Measurements from ENCODE around the gene PHACTR4. TPM values are rescaled to one million over a fixed set of nuclear protein-coding genes. Genes with fewer than 3 reads are reported as not detected.
A peak's percentile ranks its signal among the peaks of the same experiment; 100 is the strongest.
"Not testable (repeated sequence)": the region's sequence is repeated elsewhere in the genome, so short reads cannot be mapped to it uniquely, and the experiment has no call there.

PHACTR4 gene
- total and polyA plus RNA-seq, 9 of the 15 experiments (the other 6 are each of a cell fraction or from before 2014, with no cell fraction given): 6.4 to 43.6 (median 14.2) TPM

DNA sequence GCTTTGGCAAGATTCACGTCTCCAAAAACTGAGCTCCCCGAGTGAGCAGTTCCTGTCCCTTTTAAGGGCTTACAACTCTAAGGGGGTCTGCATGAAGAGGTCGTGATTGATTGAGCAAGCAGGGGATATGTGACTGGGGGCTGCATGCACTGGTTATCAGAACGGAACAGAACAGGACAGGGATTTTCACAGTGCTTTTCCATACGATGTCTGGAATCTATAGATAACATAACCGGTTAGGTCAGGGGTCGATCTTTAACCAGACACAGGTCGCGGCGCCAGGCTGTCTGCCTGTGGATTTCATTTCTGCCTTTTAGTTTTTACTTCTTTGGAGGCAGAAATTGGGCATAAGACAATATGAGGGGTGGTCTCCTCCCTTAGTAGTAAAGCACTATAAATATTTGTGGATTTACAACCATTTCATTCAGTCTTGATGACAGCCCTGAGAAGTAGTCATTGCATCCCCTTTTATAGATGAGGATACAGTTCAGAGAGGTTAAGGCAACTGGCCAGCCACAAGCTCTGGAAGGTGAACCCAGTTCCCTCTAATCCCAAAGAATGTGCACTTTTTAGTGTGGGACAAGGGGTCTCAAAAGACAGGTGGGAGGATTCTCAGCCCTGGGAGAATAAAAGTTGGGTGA lies 155.6 kb downstream of the PHACTR4 start (continued):
- TF ChIP-seq, protein P1, sequence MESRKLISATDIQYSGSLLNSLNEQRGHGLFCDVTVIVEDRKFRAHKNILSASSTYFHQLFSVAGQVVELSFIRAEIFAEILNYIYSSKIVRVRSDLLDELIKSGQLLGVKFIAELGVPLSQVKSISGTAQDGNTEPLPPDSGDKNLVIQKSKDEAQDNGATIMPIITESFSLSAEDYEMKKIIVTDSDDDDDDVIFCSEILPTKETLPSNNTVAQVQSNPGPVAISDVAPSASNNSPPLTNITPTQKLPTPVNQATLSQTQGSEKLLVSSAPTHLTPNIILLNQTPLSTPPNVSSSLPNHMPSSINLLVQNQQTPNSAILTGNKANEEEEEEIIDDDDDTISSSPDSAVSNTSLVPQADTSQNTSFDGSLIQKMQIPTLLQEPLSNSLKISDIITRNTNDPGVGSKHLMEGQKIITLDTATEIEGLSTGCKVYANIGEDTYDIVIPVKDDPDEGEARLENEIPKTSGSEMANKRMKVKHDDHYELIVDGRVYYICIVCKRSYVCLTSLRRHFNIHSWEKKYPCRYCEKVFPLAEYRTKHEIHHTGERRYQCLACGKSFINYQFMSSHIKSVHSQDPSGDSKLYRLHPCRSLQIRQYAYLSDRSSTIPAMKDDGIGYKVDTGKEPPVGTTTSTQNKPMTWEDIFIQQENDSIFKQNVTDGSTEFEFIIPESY (CRISPR knock-in tag; IDR thresholded peaks at IDR 0.05): peak; percentile 54; the same call in 1 of the 2 replicates
- TF ChIP-seq KHSRP (IDR thresholded peaks at IDR 0.05) (0 out of 2 replicates have a peak, but pooled peaks have one; percentile 55), ZNF197 (CRISPR knock-in tag; IDR thresholded peaks at IDR 0.05; ENCODE audit: low read depth) (0 out of 2 replicates have a peak, but pooled peaks have one; percentile 67), STAT5A (IDR thresholded peaks at IDR 0.05; ENCODE audit: borderline replicate concordance, low read length) (peak; percentile 79), CBFA2T3 (IDR thresholded peaks at IDR 0.05) (peak; percentile 97), TBL1XR1 (IDR thresholded peaks at IDR 0.05; ENCODE audit: low read length in 2 of 2) (peak in 1 of 2 experiments; percentile 63; a peak in 1 of 4 replicates), NFE2 (IDR thresholded peaks at IDR 0.05; ENCODE audit: low read depth) (0 out of 2 replicates have a peak, but pooled peaks have one; percentile 27), ZKSCAN1 (IDR thresholded peaks at IDR 0.05; ENCODE audit: low read depth, low read length) (peak; percentile 42; the same call in 1 of the 2 replicates), KDM1A (IDR thresholded peaks at IDR 0.05) (peak; percentile 100), NEUROD1 (IDR thresholded peaks at IDR 0.05; ENCODE audit: borderline replicate concordance, low read depth, low read length, partially characterized antibody) (peak; percentile 39), POLR2AphosphoS5 (IDR thresholded peaks at IDR 0.05; ENCODE audit: control insufficient read depth, insufficient read depth, low read depth, low read length) (peak; percentile 86)
- TF ChIP-seq, protein P2, sequence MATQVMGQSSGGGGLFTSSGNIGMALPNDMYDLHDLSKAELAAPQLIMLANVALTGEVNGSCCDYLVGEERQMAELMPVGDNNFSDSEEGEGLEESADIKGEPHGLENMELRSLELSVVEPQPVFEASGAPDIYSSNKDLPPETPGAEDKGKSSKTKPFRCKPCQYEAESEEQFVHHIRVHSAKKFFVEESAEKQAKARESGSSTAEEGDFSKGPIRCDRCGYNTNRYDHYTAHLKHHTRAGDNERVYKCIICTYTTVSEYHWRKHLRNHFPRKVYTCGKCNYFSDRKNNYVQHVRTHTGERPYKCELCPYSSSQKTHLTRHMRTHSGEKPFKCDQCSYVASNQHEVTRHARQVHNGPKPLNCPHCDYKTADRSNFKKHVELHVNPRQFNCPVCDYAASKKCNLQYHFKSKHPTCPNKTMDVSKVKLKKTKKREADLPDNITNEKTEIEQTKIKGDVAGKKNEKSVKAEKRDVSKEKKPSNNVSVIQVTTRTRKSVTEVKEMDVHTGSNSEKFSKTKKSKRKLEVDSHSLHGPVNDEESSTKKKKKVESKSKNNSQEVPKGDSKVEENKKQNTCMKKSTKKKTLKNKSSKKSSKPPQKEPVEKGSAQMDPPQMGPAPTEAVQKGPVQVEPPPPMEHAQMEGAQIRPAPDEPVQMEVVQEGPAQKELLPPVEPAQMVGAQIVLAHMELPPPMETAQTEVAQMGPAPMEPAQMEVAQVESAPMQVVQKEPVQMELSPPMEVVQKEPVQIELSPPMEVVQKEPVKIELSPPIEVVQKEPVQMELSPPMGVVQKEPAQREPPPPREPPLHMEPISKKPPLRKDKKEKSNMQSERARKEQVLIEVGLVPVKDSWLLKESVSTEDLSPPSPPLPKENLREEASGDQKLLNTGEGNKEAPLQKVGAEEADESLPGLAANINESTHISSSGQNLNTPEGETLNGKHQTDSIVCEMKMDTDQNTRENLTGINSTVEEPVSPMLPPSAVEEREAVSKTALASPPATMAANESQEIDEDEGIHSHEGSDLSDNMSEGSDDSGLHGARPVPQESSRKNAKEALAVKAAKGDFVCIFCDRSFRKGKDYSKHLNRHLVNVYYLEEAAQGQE (IDR thresholded peaks at IDR 0.05; ENCODE audit: borderline replicate concordance): peak; percentile 33; the same call in 1 of the 2 replicates
- TF ChIP-seq, protein P2 (CRISPR knock-in tag; IDR thresholded peaks at IDR 0.05; ENCODE audit: low read depth): not testable (repeated sequence)
- TF ChIP-seq, protein P3, sequence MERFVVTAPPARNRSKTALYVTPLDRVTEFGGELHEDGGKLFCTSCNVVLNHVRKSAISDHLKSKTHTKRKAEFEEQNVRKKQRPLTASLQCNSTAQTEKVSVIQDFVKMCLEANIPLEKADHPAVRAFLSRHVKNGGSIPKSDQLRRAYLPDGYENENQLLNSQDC (CRISPR knock-in tag; IDR thresholded peaks at IDR 0.05): peak; percentile 9; the same call in 1 of the 2 replicates
- TF ChIP-seq, protein P4, sequence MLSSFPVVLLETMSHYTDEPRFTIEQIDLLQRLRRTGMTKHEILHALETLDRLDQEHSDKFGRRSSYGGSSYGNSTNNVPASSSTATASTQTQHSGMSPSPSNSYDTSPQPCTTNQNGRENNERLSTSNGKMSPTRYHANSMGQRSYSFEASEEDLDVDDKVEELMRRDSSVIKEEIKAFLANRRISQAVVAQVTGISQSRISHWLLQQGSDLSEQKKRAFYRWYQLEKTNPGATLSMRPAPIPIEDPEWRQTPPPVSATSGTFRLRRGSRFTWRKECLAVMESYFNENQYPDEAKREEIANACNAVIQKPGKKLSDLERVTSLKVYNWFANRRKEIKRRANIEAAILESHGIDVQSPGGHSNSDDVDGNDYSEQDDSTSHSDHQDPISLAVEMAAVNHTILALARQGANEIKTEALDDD (IDR thresholded peaks at IDR 0.05): peak; percentile 47

Measured in K562 (cell line).